ENCODE data around the gene CEBPZ.

DNA sequence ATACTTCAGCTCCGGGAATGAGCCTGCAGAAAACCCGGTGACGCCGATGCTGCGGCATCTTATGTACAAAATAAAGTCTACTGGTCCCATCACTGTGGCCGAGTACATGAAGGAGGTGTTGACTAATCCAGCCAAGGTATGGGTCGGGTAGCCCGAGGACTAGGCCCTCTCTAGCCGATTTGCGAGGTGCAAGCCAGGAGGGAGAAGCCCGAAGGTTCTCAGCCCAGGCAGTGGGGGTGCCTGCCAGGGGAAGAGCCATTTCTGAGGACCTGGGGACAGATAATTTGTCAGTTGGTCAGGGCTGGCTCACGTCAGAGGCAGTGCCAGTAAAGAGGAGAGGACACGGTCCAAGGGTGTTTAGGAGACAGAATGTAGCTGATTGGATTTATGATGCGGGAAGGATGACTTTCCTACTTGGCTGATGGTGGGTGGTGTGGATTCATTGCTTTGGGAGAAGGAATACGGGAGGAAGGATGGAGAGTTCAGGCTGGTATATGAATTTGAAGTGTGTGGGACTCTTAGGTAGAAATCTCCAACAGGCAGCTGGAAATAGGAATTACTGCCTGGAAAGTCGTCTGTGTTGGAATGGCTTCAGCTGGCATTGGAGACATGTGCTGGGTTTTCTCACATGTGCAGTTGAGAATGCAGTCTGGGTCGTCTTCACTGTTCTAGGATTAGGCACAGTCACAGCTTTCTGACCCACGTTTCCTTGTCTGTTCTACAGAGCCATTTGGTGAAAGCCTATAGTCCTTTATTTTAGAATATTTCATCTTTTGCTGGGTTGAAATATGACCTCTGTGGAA, 936 bp upstream of the CEBPZ start:
- TF ChIP-seq POLR2A (IDR thresholded peaks at IDR 0.05) = no peak
- no peak for TF ChIP-seq CTCF (IDR thresholded peaks at IDR 0.05)
